GM18511 (cell line): ENCODE measurements around the gene MAPK8IP2.
"Not testable (repeated sequence)": the region's sequence is repeated elsewhere in the genome, so short reads cannot be mapped to it uniquely, and the experiment has no call there.

Source experiments
- ATAC-seq: cut with Tn5 transposase; IDR thresholded peaks from one replicate; pipeline ENCODE4 v1.9.1; 2021; ENCODE audit warnings: mild to moderate bottlenecking, moderate library complexity; ENCODE audit not compliant: unreplicated experiment

Gene MAPK8IP2

GRCh38 chr22:50628543-50629134 lies 28.0 kb downstream of the MAPK8IP2 start:
- peak; percentile 5 for ATAC-seq

- no peak for ATAC-seq
Measured at GRCh38 chr22:50630376-50630775, 29.8 kb downstream of the MAPK8IP2 start.

- ATAC-seq, result no peak
Measured at GRCh38 chr22:50633086-50633485, 32.5 kb downstream of the MAPK8IP2 start.

GRCh38 chr22:50633771-50634170 lies 33.2 kb downstream of the MAPK8IP2 start:
- ATAC-seq, result no peak

DNA sequence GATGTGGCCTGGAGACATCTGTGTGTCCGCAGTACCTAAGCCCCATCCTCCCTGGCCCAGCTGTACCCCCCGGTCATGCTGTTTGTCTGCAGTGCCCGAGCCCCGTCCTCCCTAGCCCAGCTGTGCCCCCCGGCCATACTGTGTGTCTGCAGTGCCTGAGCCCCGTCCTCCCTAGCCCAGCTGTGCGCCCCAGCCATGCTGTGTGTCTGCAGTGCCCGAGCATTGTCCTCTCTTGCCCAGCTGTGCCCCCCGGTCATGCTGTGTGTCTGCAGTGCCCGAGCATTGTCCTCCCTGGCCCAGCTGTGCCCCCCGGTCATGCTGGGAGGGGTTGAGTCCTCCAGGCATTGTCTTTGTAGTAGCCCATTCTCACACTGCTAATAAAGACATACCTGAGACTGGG lies 35.0 kb downstream of the MAPK8IP2 start:
- ATAC-seq, result no peak

GRCh38 chr22:50640296-50640695 lies 39.7 kb downstream of the MAPK8IP2 start:
- ATAC-seq, result not testable (repeated sequence)

- ATAC-seq, result no peak
Measured at GRCh38 chr22:50640857-50641647, 40.5 kb downstream of the MAPK8IP2 start.

GRCh38 chr22:50641696-50642607 lies 41.4 kb downstream of the MAPK8IP2 start:
- ATAC-seq, result no peak

DNA sequence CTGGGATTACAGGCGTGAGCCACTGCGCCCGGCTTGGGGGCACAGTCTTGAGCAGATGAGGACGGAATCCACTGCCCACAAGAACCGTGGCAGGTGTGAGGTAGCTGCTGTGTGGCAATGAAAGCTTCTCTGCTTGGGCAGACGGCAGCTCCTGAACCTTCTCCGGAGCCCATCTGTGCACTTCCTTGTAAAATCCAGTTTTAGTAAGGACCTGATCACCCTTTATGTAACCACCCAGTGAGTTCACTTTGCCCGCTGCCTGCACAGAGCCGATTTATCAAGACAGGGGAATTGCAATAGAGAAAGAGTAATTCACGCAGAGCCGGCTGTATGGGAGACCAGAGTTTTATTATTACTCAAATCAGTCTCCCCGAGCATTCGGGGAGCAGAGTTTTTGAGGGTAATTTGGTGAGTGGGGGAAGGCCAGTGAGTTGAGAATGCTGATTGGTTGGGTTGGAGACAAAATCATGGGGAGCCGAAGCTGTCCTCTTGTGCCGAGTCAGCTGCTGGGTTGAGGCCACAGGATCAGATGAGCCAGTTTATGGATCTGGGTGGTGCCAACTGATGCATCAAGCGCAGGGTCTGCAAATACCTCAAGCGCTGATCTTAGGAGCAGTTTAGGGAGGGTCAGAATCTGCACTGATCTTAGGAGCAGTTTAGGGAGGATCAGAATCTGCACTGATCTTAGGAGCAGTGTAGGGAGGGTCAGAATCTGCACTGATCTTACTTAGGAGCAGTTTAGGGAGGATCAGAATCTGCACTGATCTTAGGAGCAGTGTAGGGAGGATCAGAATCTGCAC lies 42.6 kb downstream of the MAPK8IP2 start:
- not testable (repeated sequence) for ATAC-seq

GRCh38 chr22:50643821-50644101 lies 43.2 kb downstream of the MAPK8IP2 start:
- not testable (repeated sequence) for ATAC-seq

DNA sequence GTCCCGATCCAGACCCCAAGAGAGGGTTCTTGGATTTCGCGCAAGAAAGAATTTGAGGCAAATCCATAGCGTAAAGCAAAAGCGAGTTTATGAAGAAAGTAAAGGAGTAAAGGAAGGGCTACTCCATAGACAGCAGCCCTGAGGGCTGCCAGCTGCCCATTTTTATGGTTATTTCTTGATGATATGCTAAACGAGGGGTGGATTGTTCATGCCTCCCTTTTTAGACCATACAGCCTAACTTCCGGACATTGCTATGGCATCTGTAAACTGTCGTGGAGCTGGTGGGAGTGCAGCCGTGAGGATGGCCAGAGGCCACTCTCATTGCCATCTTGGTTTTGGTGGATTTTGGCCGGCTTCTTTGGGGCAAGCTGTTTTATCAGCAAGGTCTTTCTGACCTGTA lies 52.7 kb downstream of the MAPK8IP2 start:
- no peak for ATAC-seq

DNA sequence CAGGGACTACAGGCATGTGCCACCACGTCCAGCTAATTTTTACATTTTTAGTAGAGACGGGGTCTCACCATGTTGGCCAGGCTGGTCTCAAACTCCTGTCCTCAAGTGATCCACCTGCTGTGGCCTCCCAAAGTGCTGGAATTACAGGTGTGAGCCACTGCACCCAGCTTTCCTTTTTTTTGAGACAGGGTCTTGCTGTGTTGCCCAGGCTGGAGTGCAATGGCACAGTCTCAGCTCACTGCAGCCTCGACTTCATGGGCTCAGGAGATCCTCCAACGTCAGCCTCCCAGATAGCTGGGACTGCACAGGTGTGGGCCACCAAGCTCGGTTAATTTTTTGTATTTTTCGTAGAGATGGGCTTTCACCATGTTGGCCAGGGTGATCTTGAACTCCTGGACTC lies 54.1 kb downstream of the MAPK8IP2 start:
- not testable (repeated sequence) for ATAC-seq

DNA sequence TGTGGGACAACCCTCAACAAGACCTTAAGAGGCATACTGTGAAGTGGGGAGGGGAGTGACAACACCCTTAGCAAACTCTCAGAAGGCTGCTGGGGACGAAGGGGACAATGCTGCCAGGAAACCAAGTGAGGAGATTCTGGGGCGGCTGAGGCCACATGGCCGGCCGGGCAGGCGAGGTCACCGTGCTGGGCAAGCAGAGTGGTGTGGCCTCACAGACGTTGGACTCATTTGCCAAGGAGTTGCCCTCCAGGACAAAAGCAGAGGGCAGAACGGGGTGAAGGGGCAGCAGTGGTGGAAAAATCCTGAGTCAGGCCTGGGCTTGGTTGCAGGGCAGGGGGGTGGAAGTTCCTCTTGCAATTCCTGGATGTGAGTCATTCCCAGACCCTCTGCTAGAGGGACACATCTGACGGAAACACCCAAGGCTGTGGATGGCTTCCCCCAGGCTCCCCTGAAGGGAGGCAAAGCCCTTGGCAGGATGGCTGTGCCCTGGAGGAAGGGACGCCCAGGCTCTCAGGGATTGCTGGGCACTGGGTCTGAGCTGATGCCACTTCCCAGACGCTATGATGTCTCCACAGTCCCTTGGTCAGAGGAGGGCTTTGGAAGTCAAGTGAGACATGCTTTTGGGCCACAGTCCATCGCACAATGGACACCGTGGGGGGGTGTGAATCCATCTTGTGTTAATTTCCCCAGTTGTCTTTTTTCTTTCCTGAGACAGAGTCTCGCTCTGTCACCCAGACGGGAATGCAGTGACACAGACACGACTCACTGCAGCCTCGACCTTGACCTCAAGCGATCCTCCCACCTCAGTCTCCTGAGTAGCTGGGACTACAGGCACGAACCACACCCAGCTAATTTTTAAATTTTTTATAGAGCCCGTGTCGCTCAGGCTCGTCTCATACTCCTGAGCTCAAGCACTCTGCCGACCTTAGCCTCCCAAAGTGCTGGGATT lies 55.8 kb downstream of the MAPK8IP2 start:
- ATAC-seq, result no peak

DNA sequence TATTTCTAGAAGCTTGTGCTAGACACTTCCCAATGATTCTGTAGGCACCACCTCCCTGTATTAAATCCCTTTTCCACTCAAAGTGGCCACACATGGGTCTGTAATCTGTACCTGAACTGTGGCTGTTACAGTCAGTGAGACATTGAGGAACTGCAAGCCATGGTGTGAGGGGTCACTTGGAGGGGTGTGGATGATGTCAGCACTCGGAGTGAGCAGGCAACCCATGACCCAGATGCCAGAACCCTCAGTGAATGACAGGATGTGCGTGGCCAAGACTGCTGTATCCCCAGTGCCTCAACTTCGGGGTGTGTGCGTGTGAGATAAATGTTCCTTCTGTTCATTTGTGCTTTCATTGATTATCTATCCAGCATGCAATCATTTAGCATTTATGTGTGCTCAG lies 57.3 kb downstream of the MAPK8IP2 start:
- ATAC-seq, result no peak

- not testable (repeated sequence) for ATAC-seq
Measured at GRCh38 chr22:50659711-50660110, 59.1 kb downstream of the MAPK8IP2 start.

DNA sequence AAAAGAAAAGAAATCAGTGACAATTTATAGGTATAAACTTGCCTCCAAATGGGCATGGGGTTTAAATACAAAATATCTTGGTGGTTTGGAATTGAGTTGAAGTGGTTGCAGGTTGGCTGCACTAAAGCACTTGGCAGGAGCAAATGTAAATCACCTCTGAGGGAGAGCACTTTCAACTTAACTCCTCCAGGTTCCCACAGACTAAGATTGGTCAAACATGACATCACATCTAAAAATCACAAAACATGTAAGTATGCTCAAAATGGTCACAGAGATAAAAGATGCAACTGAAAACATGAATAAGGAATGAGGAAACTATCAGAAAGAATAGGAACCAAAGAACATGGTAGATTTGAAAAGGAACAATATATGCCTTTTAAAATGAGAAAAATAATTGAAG lies 59.7 kb downstream of the MAPK8IP2 start:
- ATAC-seq, result no peak
